GM06990 (cell line): ENCODE results near the gene MDFI.

Source experiments
- DNase-seq: peaks from one replicate; pipeline ENCODE4 v3.0.0-alpha.2; 2011; ENCODE audit not compliant: insufficient read length; ENCODE audit errors: extremely low read depth
- H3K27me3 ChIP-seq: replicated peaks from 2 replicates; pipeline ENCODE4 v1.6.0; 2011; ENCODE audit warnings: low read length; ENCODE audit not compliant: control insufficient read depth, insufficient read depth
- H3K36me3 ChIP-seq: 2 replicates; pipeline ENCODE4 v1.5.1; 2011; ENCODE audit warnings: low read length; ENCODE audit not compliant: control insufficient read depth, insufficient read depth
- H3K4me3 ChIP-seq: replicated peaks from 2 replicates; pipeline ENCODE4 v1.5.1; 2011; ENCODE audit warnings: low read depth, mild to moderate bottlenecking, control low read depth, low read length
- CTCF ChIP-seq: IDR thresholded peaks from 2 replicates; pipeline ENCODE4 v1.5.1; 2011; ENCODE audit warnings: low read length, control low read depth, mild to moderate bottlenecking, inconsistent platforms; ENCODE audit not compliant: insufficient read depth, poor library complexity, severe bottlenecking

Gene MDFI

GRCh38 chr6:41654151-41654697 is 16.0 kb downstream of the MDFI start:
- H3K36me3 ChIP-seq: no peaks in the 10 kb centered on the region
- no peak for DNase-seq
- H3K27me3 ChIP-seq: no peaks in the 10 kb centered on the region; the same call in 1 of the 2 replicates
- no peak for TF ChIP-seq CTCF
- no peak overlapping the region for H3K4me3 ChIP-seq

DNA sequence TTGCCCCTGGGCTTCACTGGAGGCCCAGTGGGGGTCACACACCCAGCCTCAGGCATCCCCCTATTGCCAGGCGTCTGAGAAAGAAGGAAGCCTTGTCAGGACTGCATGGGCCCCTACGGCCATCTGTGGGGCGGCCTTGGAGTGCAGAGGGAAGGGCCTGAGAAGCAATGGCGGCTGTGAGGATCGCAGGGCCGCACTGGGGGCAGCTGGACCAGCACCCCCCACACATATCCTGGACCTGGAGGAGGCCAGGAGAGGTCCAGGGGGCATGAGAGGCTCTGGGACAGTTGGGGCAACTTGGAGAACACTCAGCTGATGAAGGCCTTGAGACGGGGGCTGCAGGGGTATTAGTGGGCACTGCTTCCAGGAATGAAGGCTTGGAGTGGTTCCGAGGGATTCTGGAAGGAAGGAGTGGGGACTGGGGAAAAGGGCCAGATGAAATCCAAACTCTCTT is 16.5 kb downstream of the MDFI start:
- no peak for TF ChIP-seq CTCF
- no peaks in the 10 kb centered on the region for H3K36me3 ChIP-seq
- no peak for DNase-seq
- H3K27me3 ChIP-seq: no peaks in the 10 kb centered on the region; the same call in 1 of the 2 replicates
- no peak overlapping the region for H3K4me3 ChIP-seq

DNA sequence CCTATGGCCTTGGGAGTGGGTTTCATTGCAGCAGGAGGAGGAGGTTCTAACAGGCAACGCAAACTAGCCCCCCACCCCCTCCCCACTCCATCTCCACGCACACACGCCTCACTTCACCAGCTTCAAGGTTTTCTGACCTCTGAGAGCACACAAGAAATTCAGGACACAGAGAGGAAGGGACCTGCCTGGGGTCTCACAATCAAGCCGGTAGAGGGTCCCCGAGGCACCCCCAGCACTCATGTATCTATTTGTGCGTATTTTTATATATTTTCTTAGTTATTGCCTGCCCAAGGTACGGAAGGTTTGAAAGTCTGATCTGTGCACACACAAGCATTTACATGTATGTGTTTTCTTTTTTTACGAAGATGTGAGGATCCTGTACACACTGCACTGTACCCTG is 16.9 kb downstream of the MDFI start:
- Histone ChIP-seq H3K4me3 (no peak overlapping the region), H3K27me3 (peaks cover 2% of the 10 kb centered on the region), H3K36me3 (no peaks in the 10 kb centered on the region)
- TF ChIP-seq CTCF: no peak
- DNase-seq: no peak

GRCh38 chr6:41655646-41656001 is 17.4 kb downstream of the MDFI start:
- Histone ChIP-seq H3K4me3 (no peak overlapping the region), H3K36me3 (no peaks in the 10 kb centered on the region), H3K27me3 (peaks cover 2% of the 10 kb centered on the region)
- DNase-seq: no peak
- TF ChIP-seq CTCF: no peak

DNA sequence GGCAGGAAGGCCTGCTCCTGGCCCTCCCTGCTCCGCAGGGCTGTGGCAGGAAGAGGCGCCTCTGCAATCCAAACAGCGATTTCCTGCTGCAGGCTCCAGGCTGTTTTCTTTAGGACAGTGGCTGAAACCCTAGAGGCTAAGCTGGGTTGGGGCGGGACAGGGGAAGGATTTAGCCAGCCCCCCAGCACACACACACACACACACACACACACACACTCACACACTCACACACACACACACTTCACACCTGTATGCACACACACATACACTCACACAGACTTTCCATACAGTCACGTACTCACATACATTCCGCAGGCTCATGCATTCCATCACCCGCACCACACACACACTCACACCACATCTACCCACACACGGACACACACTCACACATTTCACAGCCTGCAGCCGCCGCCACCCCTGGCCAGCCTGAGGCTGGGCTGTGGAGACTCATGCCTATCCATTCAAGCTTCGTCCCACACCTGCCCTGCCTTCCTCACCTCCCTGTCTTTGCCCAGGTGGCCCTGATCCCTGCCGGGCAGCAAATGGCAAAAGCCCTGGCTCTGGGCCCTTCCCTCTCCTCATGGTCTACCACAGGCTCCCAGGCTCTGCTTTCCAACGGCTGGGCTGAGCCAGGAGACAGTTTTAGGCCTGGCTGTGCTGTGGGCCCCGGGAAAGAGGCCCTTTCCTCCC is 17.9 kb downstream of the MDFI start:
- peaks cover 2% of the 10 kb centered on the region for H3K27me3 ChIP-seq
- no peaks in the 10 kb centered on the region for H3K36me3 ChIP-seq
- DNase-seq: no peak
- no peak overlapping the region for H3K4me3 ChIP-seq
- no peak for TF ChIP-seq CTCF
